DMS 273 (cell line): ENCODE measurements around the gene BLTP3A.
A peak's percentile ranks its signal among the peaks of the same experiment; 100 is the strongest.
"Not testable (repeated sequence)": the region's sequence is repeated elsewhere in the genome, so short reads cannot be mapped to it uniquely, and the experiment has no call there.

Experiments
- DNase-seq: peaks from one replicate; lab custom pipeline; 2025; ENCODE audit not compliant: unreplicated experiment; lab: John Stamatoyannopoulos, UW

The BLTP3A gene

DNA sequence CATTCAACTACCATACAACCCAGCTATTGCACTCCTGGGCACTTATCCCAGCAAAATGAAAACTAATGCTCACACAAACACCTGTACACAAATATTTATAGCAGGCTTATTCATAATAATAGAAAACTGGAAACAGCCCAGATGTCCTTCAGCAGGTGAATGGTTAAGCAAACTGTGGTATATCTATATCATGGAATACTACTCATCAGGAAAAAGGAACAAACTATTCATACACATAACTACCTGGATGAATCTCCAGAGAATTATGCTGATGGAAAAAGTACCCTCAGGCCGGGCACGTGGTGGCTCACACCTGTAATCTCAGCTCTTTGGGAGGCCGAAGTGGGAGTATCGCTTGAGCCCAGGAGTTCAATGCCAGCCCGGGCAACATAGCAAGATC, 3.8 kb upstream of the BLTP3A start:
- DNase-seq, result no peak

DNA sequence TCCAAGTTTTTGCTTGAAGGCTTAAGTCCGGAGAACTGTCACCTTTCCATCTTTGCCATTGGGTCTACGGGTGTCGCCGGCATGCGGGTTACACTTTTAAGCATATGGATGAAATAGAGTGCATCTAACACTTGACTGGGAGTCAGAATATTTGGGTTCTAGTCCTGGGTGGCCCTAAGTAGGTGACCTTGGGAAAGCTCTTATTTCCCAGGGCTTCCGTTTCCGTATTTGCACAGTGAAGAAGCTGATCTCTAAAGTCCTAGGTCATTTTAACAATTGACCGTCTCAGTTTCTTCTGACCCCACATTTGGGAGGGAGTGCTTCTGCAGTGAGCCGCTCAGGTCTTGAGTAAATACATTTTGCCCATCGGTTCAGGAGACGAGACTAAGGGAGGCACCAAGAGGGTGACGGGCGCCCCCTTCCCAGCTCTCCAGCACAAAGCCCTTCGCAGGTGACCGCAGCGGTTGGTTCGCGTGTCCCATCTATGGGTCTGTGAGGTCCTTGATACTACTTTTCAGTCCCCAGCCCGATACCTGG, 651 bp upstream of the BLTP3A start:
- DNase-seq, result peak; percentile 76

DNA sequence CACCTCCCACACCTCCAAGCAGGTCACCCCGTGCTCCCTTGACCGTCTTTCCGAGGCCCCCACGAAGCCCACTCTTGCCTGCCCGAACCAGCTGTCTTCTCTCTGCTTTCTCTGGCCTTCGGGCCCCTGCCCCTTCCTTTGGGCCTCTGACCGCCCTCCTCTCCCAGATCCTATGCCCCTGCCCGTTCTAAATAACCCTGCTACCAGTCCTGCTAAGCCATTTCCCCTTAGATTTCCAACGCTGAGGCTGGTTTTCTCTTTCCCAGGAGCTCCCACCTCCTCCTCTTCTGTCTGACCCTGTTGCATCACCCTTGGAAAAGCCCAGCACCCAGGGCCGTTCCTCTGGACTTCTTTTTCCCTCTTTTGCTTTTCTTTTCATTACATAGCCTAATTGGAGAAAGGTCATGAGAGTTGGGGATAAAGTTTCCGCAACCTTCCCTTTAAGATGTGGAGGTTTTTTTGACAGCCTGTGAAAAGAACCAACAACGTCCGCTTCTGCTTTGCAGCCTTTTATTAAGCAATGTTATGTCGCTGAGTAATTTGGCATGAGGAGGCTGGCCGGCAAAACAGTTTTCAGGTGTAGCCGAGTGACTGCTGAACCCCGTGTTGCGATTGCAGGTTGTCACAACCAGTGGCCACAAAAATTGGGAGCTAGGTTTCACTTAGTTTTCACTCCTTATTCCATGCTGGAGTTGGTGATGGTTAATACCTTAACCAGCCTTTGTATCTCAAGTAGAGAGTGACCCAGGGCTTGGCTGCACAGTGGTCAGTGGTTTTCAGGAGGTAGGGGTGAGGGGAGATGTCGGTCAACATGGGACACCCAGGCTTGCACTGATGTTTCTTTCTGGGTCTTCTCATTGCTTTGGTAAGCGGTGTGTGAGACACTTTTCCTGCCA, 970 bp downstream of the BLTP3A start:
- peak; percentile 60 for DNase-seq

DNA sequence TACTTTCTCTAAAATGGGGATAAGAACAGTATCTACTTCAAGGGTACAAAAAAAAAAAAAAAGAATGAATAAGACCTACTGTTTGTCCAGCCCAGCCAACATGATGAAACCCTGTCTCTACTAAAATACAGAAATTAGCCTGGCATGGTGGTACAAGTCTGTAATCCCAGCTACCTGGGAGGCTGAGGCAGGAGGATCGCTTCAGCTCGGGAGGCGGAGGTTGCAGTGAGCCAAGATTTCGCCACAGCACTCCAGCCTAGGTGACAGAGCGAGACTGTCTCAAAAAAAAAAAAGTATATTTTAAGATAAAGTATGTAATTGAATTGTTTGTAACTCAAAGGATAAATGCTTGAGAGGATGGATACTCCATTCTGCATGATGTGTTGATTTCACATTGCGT, 2.0 kb downstream of the BLTP3A start:
- no peak for DNase-seq

DNA sequence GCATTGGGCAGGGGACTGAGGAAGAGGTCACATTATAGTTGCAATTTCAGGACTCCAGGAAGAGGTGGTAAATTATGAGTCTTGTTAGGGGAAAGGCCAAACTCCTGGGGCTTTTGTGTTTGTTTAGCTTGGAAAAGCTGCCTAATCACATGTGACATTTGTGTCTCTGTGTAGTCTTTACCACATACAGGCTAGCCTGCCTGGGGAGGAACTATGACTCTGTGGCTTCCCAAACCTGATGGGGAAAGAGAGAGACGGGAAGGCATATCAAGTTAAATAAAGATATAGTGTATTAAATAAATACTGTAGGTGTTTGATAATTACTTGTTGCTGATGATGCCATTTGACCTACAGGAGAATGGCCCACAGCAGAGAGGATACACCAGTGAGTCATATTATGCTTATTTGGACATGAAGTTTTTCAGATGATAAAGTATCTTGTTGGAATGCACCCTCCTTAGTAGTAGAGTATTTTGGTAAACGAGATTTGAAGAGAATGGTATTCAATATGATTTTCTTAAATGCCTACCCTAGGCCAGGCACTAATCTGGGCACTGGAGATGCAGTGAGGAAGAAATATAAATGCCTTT, 4.0 kb downstream of the BLTP3A start:
- no peak for DNase-seq

DNA sequence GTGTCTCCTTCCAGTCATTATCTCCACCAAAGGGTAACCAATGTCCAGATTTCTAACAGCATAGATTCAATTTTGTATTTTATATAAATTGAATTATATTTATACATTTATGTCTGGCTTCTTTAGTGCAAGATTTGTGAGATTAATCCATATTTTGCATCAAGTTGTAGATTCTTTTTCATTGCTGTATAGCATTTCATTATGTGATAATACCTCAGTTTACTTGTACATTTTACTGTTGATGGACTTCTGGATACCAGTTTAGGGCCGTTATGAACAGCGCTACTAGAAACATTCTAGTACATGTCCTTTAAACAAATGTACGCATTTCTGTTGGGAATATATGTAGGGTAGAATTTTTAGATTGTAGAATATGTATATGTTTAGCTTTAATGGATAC, 6.2 kb downstream of the BLTP3A start:
- DNase-seq, result no peak

DNA sequence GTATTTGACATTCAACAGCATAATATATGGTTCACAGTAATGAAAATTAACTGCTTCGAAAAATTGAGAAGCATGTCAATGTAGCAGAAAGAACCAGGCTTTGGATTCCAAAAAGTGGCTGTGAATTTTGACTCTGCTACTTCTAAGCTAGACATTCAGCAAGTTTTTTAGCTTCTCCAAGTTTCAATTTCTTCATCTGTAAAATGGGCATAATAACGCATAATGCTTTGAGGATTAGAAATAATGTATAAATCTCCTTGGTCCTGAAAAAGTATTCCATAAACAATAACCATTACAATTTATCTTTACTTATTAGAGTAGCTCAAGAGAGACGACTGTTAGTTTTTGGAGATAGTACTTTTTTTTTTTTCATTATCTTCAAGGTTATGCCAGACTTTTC, 7.7 kb downstream of the BLTP3A start:
- DNase-seq, result no peak

DNA sequence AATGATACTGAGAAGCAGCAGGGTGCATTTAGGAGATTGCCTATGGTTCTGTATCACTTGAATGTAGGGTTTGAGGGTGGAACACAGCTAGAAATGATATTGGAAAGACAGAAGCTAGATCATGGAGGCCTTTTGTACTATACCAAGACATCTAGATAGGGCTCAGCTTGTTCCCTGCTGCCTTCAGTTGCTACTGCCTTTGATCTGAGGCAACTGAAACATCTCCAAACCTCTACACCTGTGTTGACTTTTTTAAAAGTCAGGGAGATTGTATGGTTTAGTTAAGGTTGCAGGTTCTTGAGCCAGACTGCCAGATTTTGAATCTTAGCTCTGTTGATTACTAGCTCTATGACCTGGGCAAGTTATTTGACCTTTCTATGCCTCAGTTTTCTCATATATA, 12.7 kb downstream of the BLTP3A start:
- DNase-seq, result no peak

DNA sequence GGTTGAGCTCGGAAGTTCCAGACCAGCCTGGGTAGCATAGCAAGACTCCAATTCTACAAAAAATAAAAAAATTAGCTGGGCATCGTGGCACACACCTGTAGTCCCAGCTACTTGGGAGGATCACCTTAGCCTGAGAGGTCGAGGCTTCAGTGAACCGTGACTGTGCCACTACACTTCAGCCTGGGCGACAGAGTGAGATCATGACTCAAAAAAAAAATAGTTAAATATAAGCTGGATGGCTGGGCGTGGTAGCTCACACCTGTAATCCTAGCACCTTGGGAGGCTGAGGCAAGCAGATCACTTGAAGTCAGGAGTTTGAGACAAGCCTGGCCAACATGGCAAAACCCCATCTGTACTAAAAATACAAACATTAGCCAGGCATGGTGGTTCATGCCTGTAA, 13.2 kb downstream of the BLTP3A start:
- DNase-seq, result not testable (repeated sequence)

DNA sequence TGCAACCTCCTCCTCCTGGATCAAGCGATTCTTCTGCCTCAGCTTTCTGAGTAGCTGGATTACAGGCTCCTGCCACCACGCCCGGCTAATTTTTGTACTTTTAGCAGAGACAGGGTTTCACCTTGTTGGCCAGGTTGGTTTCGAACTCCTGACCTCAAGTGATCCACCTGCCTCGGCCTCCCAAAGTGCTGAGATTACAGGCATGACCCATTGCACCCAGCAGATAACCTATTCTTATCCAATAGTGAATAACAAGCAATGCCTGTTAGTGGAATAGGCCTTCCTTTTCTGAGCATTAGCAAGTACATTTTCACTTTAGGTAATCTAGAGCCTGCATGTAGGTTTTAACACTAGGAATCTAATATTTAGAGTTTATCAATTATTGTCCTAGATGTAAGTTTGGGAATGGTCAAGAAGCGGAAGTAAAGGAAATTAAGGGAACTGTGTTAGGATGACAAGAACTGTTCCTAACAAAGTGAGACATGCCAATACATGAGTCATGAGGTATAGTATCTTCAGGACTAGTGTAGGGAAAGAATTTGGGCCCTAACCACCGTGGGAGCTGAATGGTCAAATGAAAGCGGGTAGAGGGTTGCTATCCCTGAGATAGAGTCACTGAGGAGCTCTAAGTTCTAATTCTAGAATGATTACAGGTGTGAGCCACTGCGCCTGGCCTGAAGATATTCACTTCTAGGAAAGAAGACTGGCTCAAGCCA, 15.0 kb downstream of the BLTP3A start:
- DNase-seq, result no peak

DNA sequence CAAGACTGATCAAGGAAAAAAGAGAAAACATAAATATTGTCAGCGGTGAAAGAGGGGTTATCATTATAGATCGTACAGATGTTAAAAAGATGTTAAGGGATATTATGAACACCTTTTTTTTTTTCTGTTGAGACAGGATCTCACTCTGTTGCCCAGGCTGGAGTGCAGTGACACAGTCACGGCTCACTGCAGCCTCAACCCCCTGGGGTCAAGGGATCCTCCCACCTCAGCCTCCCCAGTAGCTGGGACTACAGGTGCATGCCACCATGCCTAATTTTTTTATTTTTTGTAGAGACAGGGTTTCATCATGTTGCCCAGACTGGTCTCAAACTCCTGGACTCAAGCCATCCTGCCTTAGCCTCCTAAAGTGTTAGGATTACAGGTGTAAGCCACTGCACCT, 16.6 kb downstream of the BLTP3A start:
- DNase-seq, result not testable (repeated sequence)

DNA sequence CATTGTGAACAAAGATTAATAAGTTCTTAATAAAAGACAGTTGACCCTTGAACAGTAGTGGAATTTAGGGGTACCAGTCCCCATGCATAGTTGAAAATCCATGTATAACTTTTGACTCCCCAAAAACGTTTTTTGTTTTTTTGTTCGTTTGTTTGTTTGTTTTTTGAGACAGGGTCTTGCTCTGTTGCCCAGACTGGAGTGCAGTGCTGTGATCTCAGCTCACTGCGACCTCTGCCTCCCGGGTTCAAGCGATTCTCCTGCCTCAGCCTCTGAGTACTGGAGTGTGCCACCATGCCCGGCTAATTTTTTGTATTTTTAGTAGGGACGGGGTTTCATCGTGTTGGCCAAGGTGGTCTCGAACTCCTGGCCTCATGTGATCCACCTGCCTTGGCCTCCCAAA, 17.5 kb downstream of the BLTP3A start:
- DNase-seq, result not testable (repeated sequence)

DNA sequence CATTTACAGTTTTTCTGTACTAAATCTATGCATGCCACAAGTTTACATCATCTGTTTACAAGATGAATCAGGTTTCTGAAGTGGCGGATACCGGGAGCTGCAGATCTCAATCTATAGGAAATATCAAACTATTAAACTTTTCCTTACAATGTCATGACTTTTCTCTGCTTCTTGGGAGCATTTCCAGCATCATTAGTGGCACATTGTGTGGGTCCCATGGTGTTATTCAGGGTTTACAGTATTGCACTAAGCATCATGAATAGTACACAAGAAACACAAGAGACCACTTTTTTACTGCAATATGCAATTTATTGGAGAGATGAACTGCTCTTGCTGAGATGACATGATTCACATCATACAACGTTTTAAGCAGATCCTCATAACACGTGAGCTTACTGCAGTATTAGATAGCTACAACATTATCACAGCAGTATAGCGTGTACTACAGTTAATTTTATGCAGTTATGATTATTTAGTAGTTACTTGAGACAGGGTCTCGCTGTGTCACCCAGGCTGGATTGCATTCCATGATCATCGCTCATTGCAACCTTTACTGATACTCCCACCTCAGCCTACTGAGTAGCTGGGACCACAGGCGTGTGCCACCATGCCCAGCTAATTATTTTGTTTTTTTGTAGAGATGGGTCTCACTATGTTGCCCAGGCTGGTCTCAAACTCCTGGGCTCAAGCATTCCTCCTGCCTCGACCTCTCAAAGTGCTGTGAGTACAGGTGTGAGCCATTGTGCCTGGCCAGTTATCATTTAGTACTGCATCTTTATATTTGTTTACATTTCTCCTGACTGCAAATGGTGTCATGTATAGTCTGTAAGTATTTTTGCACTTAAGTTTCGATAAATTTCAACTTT, 18.4 kb downstream of the BLTP3A start:
- DNase-seq, result no peak

DNA sequence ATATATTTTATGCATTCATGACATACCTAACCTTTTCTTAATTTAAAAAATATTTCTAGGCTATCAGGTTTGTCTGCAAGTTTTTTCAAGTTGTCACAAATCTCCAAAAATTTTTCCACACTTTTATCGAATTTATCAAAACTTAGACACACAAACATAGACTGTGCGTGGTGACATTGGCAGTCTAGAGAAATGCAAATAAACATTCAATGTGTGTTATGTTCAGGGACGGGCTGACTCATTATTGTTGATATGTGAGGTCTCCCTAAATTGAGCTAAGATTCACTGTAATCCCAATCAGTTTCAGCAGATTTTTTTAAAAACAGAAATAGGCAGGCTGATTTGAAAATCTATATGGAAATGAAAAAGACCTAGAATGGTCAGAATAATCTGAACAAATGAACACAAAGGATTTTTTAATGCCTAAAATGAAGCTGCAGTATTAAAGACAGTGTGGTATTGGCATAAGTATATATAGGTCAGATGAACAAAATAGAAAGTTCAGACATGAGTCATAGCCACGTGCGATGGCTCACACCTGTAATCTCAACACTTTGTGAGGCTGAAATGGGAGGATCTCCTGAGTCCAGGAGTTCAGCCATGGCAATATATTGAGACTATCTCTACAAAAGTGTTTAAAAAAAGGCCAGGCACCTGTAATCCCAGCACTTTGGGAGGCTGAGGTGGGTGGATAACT, 19.2 kb downstream of the BLTP3A start:
- DNase-seq, result no peak

DNA sequence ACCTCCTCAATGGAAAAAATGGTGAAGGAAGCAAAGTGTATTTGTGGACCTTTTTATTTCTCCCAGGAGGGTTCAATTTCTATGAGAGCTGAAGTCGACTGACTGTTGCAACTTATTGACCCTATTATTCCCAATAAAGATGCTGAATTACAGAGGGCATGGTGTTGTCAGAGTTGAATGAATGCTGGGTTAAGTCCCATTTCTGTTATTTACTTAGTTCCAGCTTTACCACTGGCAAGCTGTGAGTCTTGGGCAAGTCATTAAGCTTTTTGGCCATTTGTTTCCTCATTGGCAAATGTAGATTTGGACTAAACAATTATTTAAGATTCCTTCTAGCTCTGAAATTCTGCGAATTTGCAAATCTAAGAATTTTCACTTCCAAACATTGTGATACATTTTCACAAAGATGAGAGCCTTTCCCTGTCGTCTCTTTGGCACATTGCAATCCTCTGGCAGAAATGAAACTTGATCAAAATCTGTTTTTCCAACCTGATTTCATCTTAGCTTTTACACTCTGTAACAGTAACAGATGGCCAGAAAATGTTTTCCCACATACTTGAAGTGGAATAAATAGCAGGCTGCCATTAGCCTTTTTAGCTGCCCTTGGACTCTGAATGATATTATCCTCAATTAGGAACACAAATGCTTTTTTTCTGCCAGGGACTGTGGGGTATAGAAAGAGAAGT, 21.3 kb downstream of the BLTP3A start:
- DNase-seq, result peak; percentile 83

DNA sequence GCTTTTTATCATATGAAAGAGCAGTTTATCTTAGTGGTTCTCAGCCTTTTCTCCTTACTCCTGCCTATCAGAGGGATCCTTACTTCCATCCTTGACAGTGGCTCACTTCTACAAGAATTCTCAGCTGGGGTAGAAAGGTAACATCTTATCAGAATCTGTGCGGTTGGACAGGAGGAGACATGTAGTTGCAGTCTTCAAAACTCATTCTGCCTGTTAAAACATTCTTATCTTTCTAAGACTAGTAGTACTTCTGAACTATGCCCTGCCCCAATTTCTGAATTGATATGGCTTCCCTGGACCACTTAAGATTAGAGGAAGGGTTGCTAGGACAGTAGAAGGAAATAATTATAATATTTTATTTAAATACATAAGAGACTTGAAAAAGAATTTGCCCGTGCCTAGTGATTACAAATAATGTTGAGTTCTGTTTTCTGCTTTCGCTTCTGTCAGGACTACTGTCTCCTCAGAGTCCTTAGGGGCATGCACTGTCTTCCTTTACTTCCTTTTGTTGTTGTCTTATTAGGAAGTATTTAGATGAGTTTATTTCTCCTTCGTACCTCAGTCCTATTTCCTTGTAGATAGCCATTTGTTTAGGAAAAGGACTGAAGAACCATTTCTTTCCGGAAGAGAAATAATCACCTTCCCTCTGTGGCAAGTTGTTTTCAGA, 24.9 kb downstream of the BLTP3A start:
- no peak for DNase-seq

DNA sequence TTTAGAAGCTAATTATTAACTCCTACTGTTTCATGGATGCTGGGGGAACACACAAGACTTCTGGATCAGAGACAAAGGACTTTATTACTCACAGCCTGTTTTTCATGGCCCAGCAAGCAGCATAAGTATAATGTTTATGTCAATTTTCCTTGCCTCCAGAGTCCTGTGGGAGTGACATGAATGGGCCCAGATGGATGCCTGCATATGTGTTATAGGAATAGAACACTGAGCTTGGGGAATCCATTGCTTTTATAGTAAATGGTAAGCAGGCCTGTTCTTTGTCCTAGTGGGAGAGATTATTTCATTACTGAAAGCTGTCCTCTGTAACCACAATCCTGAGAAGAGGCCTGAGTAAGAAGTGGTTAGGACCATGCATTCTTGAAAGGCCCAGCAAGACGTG, 25.6 kb downstream of the BLTP3A start:
- DNase-seq, result peak; percentile 53

DNA sequence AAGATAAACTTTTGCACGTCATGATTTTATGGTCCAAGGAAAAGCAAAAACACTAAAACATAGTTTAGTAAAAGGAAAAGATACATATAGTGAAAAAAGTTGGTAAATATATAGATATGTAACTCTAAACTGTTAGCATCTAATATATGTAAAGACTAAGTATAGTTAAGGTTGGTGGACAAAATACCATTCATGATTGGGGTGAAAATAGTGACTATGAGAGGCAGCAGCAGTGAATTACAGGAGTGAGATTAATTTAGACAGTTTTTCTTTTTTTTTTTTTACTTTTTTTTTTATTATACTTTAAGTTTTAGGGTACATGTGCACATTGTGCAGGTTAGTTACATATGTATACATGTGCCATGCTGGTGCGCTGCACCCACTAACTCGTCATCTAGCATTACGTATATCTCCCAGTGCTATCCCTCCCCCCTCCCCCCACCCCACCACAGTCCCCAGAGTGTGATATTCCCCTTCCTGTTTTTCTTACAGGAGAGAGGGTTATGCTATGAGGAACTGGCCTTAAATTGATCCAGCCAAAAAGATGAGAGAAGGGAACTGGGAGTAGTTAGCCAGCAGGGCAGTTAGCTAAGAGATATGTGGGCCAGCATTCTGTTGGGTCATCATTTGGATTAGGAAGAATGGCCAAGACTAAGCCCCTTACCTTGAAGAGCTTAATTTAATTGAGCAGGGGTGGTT, 27.1 kb downstream of the BLTP3A start:
- not testable (repeated sequence) for DNase-seq
